OCI-LY3 (cell line): ENCODE measurements around the gene ATXN7L2.

ENCODE experiments used
- EZH2phosphoT487 ChIP-seq: fragments of 200-600 bp; shearing (Covaris generic); IDR thresholded peaks from 2 replicates; pipeline ENCODE4 v1.6.1; 2018; ENCODE audit warnings: antibody characterized with exemption, mixed run types, low read depth
- TF ChIP-seq, protein P1 (sequence below): fragments of 200-600, 300-600 bp; sonication (generic); IDR thresholded peaks from 2 replicates; pipeline ENCODE4 v1.5.1; 2014; ENCODE audit warnings: antibody characterized with exemption, low read length, low read depth

DNA sequence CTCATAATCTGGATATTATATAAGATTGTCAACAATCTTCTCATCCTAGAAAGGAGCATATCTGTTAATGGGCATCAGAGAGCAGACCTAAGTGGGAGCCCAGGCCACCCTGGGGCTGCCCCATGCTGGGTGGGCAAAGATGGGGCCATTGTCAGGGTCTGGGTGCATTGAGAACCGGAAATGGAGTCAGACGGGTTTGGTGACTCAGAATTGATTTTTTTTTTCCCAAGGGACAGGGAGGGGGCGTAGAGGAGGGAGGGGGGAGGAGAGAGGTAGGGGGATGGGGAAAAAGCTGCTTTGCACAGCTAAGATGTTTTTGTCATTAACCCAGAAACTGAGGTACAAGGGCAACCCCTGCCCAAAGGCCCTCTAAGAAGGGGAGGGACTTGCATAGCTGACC, 1.3 kb downstream of the ATXN7L2 start:
- TF ChIP-seq, protein P1, sequence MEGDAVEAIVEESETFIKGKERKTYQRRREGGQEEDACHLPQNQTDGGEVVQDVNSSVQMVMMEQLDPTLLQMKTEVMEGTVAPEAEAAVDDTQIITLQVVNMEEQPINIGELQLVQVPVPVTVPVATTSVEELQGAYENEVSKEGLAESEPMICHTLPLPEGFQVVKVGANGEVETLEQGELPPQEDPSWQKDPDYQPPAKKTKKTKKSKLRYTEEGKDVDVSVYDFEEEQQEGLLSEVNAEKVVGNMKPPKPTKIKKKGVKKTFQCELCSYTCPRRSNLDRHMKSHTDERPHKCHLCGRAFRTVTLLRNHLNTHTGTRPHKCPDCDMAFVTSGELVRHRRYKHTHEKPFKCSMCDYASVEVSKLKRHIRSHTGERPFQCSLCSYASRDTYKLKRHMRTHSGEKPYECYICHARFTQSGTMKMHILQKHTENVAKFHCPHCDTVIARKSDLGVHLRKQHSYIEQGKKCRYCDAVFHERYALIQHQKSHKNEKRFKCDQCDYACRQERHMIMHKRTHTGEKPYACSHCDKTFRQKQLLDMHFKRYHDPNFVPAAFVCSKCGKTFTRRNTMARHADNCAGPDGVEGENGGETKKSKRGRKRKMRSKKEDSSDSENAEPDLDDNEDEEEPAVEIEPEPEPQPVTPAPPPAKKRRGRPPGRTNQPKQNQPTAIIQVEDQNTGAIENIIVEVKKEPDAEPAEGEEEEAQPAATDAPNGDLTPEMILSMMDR: no peak
- no peak for TF ChIP-seq EZH2phosphoT487
